Activated effector memory CD4-positive, alpha-beta T cell treated with anti-CD3 and anti-CD28 coated beads, Interleukin-2, amount 50 U/mL, for 16 hours (primary cell): ENCODE results near the gene FIBP.

Experiments
- DNase-seq: peaks from one replicate; pipeline ENCODE4 v3.0.0-alpha.2; 2020

The FIBP gene

DNA sequence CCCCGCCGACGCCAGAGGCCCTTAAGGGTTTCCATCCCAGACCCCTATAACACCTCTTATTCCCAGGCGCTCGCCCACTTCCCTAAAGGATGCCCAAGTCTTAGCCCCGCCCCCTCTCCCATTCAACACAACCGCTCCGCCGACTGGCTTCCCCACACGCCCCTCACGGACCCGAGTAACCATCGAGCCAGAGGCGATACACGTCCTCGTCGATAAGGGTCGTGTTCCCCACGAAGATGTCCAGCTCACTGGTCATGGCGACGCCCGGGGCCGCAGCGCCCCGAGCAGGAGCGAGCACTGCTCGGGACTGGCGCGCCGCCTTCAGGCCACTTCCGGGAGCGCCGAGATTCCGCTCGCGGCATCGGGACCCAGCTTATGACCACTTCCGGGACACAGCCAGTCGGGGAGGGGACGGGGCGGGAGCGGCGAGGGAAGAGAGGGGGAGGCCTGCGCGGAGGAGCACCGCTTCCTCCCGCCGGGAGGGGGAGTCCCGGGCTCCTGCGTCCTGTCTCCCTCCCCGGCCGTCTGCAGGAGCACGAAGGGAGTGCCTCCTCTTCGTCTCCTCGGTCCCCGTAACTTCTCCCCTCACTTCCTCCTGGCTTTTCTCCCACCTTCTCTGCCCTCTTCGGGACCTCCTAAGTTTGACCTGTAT is at the start of gene FIBP:
Gene FIBP, minus strand, starts transcription at position 309 of the 652 bp plus-strand sequence. Its CDS starts 53 bp downstream, at position 256.
- DNase-seq, result peak; percentile 98

DNA sequence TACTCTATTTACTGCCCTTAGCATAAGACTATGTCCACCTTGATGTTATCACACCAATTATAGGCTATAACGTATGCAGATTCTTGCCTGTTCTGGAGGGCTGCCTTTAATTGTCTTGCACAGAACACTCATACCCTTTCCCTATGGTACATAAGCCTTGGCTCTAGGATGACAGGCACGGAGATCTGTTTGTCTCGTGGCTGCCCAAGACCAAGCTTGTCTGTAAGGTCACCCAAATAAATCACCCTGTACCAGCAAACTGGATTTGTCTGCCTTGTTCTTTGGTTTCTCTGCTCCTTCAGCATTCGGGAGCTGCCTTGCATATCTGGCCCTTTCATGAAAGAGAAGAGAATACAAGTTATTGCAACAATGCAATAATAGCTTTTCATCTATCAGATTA is 49.5 kb upstream of the FIBP start:
- no peak for DNase-seq

DNA sequence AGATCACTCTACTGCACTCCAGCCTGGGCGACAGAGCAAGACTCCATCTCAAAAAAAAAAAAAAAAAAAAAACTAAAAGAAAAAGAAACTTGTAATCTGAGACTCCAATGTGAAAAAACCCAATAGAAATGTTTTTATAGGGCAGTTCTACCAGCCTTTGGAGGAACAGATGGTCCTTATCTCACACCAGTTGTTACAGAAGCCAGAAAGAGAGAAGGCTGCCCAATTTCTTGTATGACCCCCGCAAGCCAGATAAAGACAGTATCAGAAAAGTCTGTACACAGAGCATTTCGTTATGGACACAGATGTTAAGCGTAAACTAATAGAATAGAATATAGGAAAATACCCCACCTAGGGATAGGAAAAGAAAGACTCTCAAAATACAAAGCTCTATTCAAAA is 45.7 kb upstream of the FIBP start:
- DNase-seq, result no peak

DNA sequence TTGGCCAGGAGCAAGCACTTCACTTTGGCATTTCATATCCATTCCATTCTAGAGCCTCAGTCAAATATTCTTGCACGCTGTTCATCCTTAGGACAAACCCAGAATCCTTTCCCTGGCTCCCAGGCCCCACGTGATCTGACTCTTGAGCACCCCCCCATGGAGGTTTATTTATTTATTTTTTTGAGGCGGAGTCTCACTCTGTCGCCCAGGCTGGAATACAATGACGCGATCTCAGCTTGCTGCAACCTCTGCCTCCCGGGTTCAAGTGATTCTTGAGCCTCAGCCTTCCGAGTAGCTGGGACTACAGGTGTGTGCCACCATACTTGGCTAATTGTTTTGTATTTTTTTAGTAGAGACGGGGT is 44.3 kb upstream of the FIBP start:
- no peak for DNase-seq

DNA sequence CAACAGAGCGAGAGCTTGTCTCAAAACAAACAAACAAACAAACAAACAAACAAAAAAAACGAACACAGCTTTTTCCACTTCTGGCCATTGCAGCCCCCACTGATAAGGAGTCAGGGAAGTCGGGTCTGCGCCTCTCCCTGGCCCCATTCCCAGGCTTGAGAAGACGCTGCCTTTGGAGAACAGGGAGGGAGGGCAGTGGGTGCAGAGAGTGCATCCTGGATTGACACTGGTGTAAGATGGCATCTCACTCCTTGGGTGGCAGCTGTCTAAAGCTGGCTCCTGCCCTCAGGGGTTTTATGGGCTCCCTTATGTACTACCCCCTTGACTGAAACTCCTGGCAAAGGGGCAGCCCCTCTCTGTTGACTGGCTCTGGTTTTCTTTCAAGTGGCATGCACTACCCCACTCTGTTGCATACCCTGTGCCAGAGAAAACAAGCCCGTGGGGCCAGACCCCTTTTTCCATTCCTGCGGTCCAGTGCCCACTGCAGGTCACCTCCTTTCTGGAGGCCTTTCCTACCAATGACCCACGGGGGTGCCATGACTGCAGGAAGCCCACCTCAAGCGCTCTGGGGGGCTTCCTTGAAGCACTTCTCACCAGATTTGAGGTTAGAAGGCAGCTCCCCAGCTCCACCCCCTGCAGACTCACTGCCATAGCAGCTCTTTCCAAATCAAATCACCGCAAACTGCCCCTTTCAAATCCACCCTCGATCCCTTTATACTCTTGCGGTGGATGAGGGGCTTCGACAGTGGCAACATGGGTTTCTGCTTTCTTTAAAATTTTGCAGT is 43.7 kb upstream of the FIBP start:
- no peak for DNase-seq

DNA sequence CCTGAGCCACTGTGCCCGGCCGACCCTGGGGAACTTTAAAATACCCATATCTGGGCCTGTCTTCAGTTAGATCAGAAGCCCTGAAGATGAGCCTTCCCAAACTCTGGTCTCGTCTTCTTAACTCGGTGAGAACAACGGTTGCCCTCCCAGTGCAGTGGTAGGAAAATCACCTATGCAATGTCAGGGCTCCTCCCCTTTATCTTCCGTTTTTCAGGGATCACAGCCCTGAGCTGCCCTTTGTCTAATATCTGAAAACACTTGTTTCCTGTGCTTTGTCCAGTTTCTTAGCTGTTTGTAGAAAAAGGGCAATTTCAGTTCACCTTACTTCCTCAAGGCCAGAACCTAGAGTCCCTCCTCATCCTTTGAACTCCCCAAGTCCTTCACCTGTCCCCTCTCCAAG is 40.4 kb upstream of the FIBP start:
- no peak for DNase-seq

DNA sequence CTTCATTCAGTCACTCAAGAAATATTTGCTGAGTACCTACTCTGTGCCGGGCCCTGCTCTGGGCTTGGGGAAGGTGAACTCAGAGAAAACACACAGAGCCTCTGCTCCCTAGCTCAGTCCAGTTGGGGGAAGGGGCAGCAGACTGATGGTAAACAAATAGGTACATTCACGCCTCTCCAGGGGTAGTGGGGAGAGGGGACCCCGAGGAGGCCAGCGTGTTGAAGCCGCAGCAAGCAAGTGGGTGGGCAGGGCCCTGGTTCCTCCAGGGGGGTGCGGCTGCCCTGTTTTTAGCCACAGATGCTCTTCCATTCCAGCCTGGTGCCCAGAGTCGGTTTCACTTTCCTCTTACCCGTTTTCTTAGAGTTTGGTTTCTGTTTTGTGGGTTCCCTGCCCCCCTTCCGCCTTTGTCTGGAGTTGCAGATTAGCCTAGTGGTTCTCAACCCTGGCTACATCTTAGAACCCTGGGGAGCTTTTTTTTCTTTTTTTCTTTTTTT is 39.7 kb upstream of the FIBP start:
- DNase-seq, result peak; percentile 89

DNA sequence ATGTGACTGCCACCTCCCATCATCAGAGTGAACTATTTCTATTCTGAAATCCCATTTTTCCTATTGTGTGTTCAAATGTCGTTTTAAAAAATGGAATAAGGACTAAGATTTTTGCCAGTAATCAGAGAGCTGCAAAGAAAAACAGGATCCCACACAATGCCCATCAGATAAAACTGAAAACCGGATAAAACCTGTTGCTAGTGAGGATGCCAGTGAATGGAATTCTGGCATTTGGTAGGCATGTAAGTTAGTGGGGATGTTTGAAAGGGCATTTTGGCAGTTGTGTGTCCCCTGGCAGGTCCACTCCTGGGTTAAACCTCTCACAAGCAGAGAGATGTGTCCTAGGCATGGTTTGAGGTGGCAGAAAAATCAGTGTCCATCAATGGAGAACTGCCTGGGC is 37.1 kb upstream of the FIBP start:
- no peak for DNase-seq

DNA sequence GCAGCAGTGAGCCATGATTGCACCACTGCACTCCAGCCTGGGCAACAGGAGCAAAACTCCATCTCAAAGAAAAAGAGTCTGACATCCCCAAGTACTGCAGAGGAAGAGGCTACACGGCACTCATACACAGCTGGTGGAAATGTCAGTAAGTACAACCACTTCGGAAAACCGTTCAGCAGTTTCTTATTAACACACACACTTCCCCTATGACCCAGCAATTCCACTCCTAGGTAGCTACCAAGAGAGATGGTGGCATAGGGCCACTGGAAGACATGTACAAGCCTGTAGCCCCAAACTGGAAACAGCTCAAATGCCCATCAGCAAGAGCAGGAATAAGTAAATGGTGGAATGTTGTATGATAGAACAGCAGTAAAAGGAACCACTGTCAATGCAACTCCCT is 34.3 kb upstream of the FIBP start:
- no peak for DNase-seq

DNA sequence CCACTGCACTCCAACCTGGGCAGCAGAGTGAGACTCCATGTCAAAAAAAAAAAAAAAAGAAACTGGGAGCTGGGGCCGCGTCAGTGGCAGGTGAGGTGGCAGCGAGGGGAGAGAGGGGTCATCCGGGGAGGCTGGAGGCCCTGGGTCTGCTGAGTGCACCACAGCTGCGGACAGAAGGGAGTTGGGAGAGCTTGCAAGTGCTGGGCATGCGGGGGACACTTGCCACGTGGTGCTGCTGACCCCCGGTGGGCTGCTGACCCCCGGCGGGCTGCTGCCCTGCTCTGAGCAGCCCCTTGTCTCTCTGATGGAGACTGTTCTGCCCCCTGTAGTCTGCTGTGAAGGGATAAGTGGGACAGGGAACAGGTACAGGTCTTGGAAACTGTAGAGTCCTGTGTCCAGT is 33.6 kb upstream of the FIBP start:
- DNase-seq, result no peak

DNA sequence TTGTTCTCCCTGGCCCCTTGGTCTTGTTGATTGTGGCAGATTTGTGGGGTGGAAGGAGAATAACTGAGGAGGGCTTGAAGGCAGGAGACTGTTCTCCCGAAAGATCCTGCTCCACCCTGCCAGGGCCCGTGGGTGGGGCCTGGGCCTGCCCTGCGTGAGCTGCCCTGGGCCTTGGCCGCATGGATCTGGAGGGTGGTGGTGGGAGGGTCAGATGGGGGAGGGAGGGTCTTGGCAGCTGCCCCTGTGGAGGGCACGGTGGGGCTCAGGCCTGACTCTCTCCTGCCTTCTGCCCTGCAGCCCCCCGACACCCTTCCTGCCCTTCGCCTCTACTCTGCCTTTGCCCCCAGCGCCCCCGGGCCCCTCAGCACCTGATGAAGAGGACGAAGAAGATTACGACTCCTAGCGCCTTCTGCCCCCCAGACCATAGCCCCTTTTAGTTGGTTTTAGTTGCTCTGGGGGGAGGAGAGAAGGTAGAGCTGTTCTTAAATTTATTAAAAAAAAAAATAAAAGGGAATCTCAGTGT is 32.8 kb upstream of the FIBP start:
- no peak for DNase-seq

DNA sequence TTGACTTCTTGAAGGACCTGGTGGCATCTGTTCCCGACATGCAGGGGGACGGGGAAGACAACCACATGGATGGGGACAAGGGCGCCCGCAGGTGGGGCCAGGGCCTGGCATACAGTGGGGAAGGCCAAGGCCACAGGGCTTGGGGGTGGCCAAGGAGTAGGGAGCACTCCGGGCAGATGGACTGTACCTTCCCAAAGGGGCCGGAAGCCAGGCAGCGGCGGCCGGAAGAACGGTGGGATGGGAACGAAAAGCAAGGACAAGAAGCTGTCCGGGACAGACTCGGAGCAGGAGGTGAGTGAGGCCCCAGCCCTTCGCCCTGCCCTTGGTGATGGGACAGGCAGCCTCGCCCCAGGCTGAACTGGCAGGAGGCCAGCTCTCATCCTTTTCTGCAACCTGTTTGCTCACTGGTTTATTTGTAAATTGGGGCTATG is 32.1 kb upstream of the FIBP start:
- no peak for DNase-seq

DNA sequence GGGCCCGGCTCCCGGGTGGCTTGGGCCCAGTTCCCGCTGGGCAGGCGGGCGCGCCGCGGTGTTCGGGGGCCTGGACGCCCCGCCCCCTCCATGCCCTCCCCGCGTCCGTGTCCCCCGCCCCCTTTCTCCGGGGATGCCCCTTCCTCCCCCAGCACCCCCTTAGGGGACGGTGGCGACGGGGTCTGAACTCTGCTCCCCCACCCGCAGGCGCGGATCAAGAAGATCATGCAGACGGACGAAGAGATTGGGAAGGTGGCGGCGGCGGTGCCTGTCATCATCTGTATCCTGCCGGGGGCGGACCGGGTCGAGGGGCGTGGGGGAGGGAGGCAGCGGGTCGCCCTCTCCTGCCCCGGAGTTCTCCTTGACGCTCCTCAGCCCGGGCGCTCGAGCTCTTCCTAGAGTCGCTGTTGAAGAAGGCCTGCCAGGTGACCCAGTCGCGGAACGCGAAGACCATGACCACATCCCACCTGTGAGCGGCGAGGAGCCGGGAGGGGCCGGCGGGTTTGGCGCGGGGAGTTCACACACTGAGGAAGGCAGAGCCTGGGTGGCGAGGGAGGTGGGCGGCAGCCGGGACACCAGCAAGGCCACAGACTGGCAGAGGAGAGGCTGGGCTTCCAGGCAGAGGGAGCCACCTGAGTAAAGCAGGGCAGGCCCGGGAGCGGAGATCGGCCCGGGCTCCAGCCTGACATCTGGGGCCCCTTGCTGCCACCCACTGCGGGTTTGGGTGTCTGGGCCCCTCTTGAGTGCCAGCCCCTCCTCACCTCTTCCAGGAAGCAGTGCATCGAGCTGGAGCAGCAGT is 31.5 kb upstream of the FIBP start:
- no peak for DNase-seq

DNA sequence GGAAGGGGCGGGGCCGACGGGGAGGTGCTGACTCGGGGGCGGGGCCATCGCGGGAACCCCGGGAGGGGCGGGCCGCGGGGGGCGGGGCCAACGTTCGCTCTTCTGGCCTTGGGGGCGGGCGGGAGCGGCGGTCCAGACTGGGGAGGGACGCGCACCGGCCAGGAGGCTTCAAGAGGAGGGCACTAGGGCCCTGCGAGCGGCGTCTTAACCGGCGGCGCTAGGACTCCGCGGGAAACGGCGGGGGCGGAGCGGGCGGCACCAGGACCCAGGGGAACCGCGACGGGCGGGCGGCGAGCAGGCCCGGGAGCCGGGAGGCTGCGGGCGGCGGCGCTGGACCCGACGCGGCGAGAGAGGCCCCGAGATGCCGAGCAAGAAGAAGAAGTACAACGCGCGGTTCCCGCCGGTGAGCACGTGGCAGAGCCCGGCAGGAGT is 30.9 kb upstream of the FIBP start, which contains the start of gene DRAP1:
Gene DRAP1, plus strand, starts transcription at position 286 of the 432 bp plus-strand sequence. Its CDS starts 76 bp downstream, at position 362.
- peak; percentile 99 for DNase-seq

DNA sequence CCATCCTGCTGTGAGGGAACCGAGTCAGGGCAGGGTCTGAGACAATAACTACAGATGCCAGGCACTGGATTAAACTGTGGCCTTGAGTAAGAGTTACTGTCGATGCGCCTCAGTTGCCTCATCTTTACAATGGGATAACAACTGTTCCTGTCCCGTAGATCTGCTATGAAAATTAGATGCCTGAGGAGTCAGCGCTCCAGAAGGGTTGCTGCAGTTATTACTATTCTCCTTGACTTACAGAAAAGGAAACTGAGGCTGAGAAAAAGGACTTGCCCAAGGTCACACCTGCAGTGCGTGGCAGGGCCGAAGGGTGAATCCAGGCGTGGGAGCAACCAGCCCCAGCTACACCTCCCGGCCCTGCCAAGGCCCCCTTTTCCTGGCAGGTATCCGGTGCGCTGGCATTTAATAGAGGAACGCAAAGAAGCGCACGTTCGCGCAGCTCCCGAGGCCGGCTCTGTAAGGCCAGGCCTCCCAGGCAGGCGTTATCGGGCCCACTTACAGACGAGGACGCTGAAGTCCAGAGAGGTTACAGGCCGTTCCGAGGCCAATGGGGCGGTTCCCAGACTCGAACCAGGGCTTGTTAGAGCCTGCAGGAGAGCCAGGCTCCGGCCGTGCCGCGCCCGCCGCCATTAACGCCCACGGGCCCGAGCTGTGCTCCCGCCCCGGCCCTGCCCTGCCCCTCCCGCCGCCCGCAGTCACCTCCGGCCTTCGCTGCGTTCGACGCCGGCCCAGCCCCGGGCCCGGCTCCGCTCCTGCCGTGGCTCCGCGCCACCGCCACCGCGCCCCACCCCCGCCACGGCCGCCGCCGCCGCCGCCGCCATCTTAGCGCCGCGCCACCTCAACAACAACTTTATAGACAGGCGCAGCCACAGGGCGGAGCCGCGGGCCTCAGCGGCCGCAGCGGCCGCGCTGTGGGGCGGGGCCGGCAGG is 30.2 kb upstream of the FIBP start, which contains the start of gene C11orf68:
Gene C11orf68, minus strand, starts transcription at position 852 of the 930 bp plus-strand sequence. Its CDS starts 31 bp downstream, at position 821.
- no peak for DNase-seq

DNA sequence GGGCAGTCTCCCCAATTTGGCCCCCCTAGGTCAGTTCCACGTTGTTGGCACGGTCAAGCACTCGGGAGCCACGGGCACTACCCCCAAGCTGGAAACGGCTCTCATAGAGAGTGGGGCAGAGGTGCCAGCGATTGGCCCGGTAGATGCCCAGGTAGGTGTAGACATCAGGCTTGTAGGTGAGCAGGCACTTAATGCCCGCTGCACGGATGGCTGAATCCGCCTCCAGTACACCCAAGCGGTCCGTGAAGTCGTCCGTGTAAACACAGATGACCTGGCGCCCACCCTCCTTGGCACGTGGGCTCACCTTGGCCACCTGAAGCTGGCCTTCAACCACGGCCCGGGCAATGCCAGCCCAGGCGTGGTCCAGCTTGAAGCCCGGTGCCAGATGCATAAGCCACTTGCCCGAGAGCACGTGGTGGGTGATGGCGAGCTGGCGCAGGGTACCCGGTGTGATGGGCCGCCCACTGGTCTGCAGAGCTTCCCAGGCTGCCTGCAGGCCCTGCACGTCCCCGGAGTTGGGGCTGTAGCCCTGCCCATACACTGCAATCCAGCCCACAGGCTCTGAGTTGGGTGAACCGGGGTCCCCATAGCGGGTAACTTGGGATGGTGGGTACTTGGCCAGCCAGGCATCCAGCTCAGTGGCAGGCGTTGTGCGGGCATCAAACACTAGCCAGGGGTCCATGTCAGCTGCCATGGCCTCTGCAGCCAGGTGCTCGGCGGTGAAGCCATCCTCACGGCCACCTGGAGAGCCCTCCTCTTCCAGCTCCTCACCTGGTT is 29.4 kb upstream of the FIBP start:
- no peak for DNase-seq

DNA sequence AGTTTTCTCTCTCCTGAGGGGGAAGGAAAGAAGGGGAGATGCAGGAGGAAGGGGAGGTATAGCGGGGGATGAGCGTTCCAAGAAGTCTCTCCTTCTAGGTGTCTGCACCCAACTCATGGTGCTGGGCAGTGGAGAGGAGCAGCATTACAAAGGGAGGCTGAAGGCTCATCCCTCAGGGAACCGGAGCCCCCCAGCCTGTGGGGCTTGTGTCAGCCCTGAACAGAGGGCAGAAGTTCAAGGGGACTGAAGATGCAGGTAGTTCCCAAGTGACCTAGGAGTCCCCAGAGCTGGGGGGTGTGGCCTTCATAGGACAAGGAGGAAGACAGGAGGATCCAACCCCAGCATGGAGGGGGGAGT is 28.8 kb upstream of the FIBP start:
- no peak for DNase-seq

DNA sequence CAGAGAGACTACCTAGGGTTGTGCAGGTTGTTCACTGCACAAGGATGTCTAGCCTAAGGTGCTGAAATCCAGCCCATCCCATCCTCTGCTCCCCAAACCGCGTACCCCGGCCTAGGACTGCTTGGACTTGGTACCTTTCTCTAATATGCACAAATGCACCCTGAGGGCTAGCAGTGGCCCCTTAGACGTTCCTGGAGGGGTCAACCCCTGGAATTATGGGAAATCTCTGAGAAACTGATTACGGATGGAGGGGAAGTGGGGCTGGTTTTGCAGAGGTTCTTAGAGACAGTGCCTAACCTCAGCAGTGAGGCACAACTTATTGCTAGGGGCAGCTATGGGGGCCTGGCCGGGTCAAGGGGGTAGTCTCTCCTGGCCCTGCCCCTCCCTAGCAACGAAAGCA is 28.1 kb upstream of the FIBP start:
- no peak for DNase-seq

DNA sequence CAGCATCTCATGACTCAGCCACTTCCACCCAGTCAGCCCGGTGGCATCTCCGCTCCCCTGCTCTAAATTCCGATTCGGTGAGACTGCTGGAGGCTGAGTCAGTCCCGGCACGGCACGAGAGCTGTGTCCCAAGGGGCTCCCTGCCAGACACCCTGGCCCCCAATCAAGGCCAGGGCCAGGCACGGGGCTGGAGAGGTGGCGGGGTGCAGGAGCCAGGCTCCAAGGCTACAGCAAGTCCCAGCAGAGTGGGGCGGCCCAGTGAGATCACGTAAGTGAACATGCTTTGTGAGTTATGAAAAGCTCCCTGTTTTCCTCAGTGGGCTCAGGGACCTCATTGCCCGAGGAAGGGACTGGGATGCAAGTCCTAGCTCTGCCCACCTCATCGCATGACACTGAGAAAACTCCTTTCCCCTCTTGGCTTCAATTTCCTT is 27.6 kb upstream of the FIBP start:
- no peak for DNase-seq

DNA sequence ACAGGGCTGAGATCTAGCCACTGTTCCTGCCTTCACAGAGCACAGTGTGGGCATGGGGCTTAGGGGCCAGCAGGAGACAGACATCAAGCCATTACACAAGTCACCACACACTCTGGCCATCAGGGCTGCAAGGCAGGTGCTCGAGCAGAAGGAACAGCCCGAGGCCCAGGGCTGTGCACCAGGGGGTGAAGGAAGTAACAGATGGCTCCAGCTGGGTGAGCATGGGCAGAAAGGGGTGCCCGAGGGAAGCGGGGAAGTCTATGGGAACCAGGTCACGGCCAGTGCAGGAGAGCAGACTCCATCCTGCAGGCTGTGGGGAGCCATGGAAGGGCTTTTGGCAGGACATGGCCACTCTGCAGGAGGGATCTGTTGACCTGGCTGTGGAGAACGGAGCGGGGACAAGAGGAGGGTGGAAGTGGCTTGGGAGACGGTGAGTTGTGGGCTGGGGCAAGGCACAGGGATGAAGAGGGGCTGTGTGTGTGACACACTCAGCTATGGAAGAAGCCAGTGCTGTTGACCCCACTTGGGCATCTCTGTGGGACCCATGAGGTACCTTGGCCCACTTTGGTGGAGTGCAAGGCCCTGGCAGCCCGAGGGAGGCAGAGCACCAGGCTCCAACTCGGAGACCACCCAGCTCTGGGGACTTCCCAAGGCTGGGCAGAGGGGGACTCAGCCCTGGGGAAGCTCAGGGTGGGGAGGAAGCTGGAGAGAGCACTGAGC is 27.0 kb upstream of the FIBP start:
- no peak for DNase-seq
